K562 (cell line): ENCODE results near the gene FAM20B.

Experiments
- EZH2 ChIP-seq: IDR thresholded peaks from 2 replicates; pipeline ENCODE4 v1.6.1; 2012; ENCODE audit warnings: low read depth, mild to moderate bottlenecking, inconsistent platforms, low read length, borderline replicate concordance
- NCOA1 ChIP-seq: fragments of 450-650 bp; IDR thresholded peaks from 2 replicates; pipeline ENCODE4 v1.6.1; 2016; ENCODE audit warnings: low read depth
- PHB2 ChIP-seq: fragments of 450-650 bp; IDR thresholded peaks from 2 replicates; pipeline ENCODE4 v1.6.1; 2017; ENCODE audit warnings: low read depth
- POLR2A ChIP-seq: fragments of 450-650 bp; conservative IDR thresholded peaks from 2 replicates; pipeline ENCODE4 v1.6.1; 2016
- POLR2AphosphoS5 ChIP-seq: IDR thresholded peaks from 2 replicates; pipeline ENCODE4 v1.6.1; 2011; ENCODE audit warnings: mild to moderate bottlenecking, low read depth, low read length, moderate library complexity; ENCODE audit not compliant: control insufficient read depth, insufficient read depth
- RAD21 ChIP-seq, 2 experiments: fragments of 250-450 bp in 1 of 2; fragments of 450-650 bp in 1 of 2; sonication (Bioruptor Pico) in 1 of 2; formaldehyde crosslinking in 1 of 2; IDR thresholded peaks in 1 of 2; conservative IDR thresholded peaks in 1 of 2; 2 replicates each; pipeline versions ENCODE4 v1.4.0 to v1.8.0; 2020 to 2022; ENCODE audit warnings: mild to moderate bottlenecking in 2 of 2, moderate library complexity in 1 of 2
- RBM25 ChIP-seq: fragments of 200-400 bp; formaldehyde crosslinking; IDR thresholded peaks from 2 replicates; pipeline ENCODE4 v1.6.1; 2018; ENCODE audit warnings: low read length, low read depth, moderate library complexity; ENCODE audit not compliant: severe bottlenecking
- TGIF2 ChIP-seq: sonication (generic); formaldehyde crosslinking; IDR thresholded peaks from 2 replicates; pipeline ENCODE4 v1.8.1; 2022; ENCODE audit warnings: mild to moderate bottlenecking, missing genetic modification reagents, moderate library complexity
- ZKSCAN8 ChIP-seq: fragments of 200-800 bp; sonication (Bioruptor generic); IDR thresholded peaks from 2 replicates; pipeline ENCODE4 v1.6.1; 2016; ENCODE audit warnings: missing genetic modification characterization, missing compliant biosample characterization
- ZNF121 ChIP-seq: sonication (generic); formaldehyde crosslinking; conservative IDR thresholded peaks from 2 replicates; pipeline ENCODE4 v1.8.0; 2022; ENCODE audit warnings: missing genetic modification reagents
- TF ChIP-seq, protein P1 (sequence below): fragments of 250-450 bp; sonication (Bioruptor Pico); IDR thresholded peaks from 2 replicates; pipeline ENCODE4 v1.5.0; 2021; ENCODE audit warnings: mild to moderate bottlenecking, moderate library complexity
- TF ChIP-seq, protein P2 (sequence below), 3 experiments: IDR thresholded peaks in 2 of 3; conservative IDR thresholded peaks in 1 of 3; 2 replicates each; pipeline ENCODE4 v1.5.1; 2011 to 2012; ENCODE audit warnings: low read length in 3 of 3, mild to moderate bottlenecking in 3 of 3, control low read depth in 2 of 3, improper control_type of control experiment in 1 of 3, inconsistent platforms in 1 of 3, low read depth in 1 of 3, mixed read lengths in 1 of 3, moderate library complexity in 1 of 3; ENCODE audit not compliant: insufficient read depth in 2 of 3

DNA sequence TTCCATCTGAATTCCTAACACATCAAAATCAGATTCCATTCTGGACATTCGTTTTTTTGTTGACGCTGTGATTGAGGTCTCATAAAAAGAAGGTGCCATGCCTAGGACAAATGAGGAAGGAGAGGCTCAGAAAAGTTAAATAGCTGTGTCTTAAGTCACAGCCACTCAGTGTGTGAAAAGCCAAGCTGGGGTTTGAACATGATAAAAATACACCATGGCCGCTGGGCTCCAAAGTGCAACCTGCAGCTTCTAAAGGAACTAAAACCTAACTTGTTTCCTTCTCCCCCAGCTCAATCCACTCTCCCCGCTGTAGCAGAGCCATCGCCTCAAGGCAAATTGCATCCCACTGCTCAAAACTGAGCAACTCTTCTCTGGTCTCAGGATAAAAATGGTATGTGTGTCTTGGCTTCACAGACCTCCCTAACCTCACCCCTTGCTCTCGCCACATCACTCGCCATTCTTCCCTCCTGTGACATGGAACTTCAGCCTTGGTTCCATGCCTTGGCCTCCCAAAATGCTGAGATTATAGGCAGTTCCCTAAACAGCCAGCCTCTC lies 22.1 kb upstream of the FAM20B start:
- TF ChIP-seq NCOA1 (no peak), POLR2AphosphoS5 (no peak), RAD21 (CRISPR knock-in tag; conservative IDR thresholded peaks at IDR 0.05 in 1 of 2, IDR thresholded peaks at IDR 0.05 in 1 of 2) (no peak), RBM25 (no peak), POLR2A (no peak), ZNF121 (CRISPR knock-in tag) (no peak), PHB2 (no peak), ZKSCAN8 (CRISPR knock-in tag) (no peak), EZH2 (no peak), TGIF2 (CRISPR knock-in tag) (no peak)
- TF ChIP-seq, protein P1, sequence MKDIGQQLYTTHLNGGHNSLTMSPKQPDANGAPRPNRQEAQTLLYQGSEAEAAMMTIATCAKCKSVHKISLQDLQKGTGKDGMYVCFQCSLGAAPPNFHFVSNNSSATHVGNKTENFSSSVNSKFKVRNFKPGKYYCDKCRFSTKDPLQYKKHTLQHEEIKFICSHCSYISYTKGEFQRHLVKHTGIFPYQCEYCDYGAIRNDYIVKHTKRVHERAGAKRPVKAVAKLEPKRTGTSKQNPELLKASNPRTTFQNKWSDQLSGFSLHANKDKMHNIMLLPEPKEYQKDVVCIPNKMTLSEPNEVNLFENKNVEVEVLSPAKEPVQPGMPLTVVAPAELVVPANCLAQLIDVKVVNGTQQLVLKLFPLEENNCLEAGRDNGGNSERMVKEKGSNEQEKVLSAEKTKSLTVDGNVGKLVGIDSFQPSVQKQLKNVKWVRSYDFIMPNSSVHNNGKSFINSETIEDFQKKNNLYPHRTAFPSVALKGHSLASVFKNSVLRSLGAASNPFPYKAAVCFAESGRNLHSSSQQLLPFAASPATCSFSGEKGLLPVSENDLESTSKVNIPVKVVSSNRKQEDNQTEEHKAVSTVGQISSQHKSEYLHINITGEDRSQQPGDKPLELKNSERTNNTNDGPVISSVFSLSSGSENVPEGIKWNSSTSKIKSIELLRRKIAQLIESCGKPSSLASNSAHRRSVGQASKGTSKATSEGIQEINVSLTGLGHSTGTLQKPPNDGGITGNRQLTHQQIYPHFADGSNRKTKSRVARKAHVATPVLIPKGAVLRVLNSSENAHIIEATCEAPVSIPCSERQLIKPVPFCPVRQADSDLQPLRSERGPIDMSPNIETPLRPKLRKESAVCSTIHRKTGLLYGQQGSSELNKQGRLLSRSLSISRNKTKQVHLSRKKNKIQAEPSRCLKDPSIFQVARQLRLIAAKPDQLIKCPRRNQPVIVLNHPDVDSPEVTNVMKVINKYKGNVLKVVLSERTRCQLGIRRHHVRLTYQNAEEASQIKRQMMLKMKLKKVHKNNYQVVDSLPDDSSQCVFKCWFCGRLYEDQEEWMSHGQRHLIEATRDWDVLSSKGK (CRISPR knock-in tag): no peak
- TF ChIP-seq, protein P2, sequence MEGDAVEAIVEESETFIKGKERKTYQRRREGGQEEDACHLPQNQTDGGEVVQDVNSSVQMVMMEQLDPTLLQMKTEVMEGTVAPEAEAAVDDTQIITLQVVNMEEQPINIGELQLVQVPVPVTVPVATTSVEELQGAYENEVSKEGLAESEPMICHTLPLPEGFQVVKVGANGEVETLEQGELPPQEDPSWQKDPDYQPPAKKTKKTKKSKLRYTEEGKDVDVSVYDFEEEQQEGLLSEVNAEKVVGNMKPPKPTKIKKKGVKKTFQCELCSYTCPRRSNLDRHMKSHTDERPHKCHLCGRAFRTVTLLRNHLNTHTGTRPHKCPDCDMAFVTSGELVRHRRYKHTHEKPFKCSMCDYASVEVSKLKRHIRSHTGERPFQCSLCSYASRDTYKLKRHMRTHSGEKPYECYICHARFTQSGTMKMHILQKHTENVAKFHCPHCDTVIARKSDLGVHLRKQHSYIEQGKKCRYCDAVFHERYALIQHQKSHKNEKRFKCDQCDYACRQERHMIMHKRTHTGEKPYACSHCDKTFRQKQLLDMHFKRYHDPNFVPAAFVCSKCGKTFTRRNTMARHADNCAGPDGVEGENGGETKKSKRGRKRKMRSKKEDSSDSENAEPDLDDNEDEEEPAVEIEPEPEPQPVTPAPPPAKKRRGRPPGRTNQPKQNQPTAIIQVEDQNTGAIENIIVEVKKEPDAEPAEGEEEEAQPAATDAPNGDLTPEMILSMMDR (IDR thresholded peaks at IDR 0.05 in 2 of 3, conservative IDR thresholded peaks at IDR 0.05 in 1 of 3; ENCODE audit: insufficient read depth in 2 of 3, low read depth in 1 of 3, low read length in 3 of 3): no peak
